Gastroesophageal sphincter (tissue), 4 donors: ENCODE results near the gene DDX1. TPM values are rescaled to one million over a fixed set of nuclear protein-coding genes. Genes with fewer than 3 reads are reported as not detected.

ENCODE experiments used
- ATAC-seq: fragments of 150-250 bp; one replicate; pipeline ENCODE4 v1.9.1; 2016; ENCODE audit warnings: mild to moderate bottlenecking, moderate library complexity
- H3K27ac ChIP-seq, 4 donors: fragments of 200-600 bp; sonication (generic) in 3 of 4; 1 replicate in 3 of 4; 2 replicates in 1 of 4; pipeline ENCODE4 v1.5.1; 2016 to 2019
- H3K27me3 ChIP-seq: fragments of 200-600 bp; sonication (generic); one replicate; pipeline ENCODE4 v1.5.1; 2019
- H3K36me3 ChIP-seq, 2 donors: fragments of 200-600 bp; sonication (generic); one replicate each; pipeline ENCODE4 v1.5.1; 2019; ENCODE audit warnings: control low read depth in 1 of 2
- H3K4me1 ChIP-seq, 3 donors: fragments of 200-600 bp; sonication (generic); 1 replicate in 2 of 3; 2 replicates in 1 of 3; pipeline ENCODE4 v1.5.1; 2016 to 2019; ENCODE audit warnings: control low read depth in 2 of 3
- H3K4me3 ChIP-seq, 2 donors: fragments of 200-600 bp; sonication (generic); one replicate each; pipeline ENCODE4 v1.5.1; 2019; ENCODE audit warnings: mild to moderate bottlenecking in 1 of 2, moderate library complexity in 1 of 2
- H3K9me3 ChIP-seq, 3 donors: fragments of 200-600 bp; sonication (generic); one replicate each; pipeline ENCODE4 v1.5.1; 2017 to 2019; ENCODE audit warnings: control low read depth in 2 of 3
- CTCF ChIP-seq, 4 experiments: fragments of 200-600 bp in 2 of 4; fragments of 450-650 bp in 2 of 4; sonication (generic) in 1 of 4; IDR thresholded peaks; one replicate each; pipeline ENCODE4 v1.5.1; 2017 to 2019; ENCODE audit warnings: antibody characterized with exemption in 4 of 4, mild to moderate bottlenecking in 2 of 4, moderate library complexity in 2 of 4
- EP300 ChIP-seq: sonication (generic); formaldehyde crosslinking; IDR thresholded peaks from one replicate; pipeline ENCODE4 v1.6.1; 2017; ENCODE audit warnings: antibody characterized with exemption, mild to moderate bottlenecking
- POLR2A ChIP-seq, 2 donors: fragments of 450-650 bp; IDR thresholded peaks; one replicate each; pipeline ENCODE4 v1.6.1; 2017; ENCODE audit warnings: antibody characterized with exemption in 2 of 2, mild to moderate bottlenecking in 2 of 2, moderate library complexity in 1 of 2
- POLR2AphosphoS5 ChIP-seq: sonication (generic); formaldehyde crosslinking; IDR thresholded peaks from one replicate; pipeline ENCODE4 v1.6.1; 2017; ENCODE audit warnings: antibody characterized with exemption
- WGBS, 2 donors: methylation state at CpG; one replicate each; pipeline ENCODE4 v1.1.5; 2018; ENCODE audit warnings: low coverage in 1 of 2; 5-methylcytosine and 5-hydroxymethylcytosine counted together
- total RNA-seq, 4 donors: library from RNA; depleted of rRNA; stranded (reverse); fragments of >200 nt; gene quantifications; one replicate each; pipeline ENCODE4 v1.1.0, GENCODE V29; 2016

Gene DDX1
- total RNA-seq, 4 donors from 2014 or later: 66.7 to 88.9 (median 67.4) TPM

GRCh38 chr2:15615301-15615920 is 23.7 kb downstream of the DDX1 start:
- Histone ChIP-seq H3K4me1 (no peaks in the 10 kb centered on the region), H3K27ac (no peak overlapping the region), H3K9me3 (no peaks in the 10 kb centered on the region), H3K27me3 (no peaks in the 10 kb centered on the region), H3K36me3 (peaks cover 0 to 69% of the 10 kb centered on the region in 2 donors), H3K4me3 (no peak overlapping the region)
- TF ChIP-seq CTCF (IDR thresholded peaks at IDR 0.05): no peak
- TF ChIP-seq POLR2AphosphoS5: no peak
- no peak for TF ChIP-seq POLR2A (IDR thresholded peaks at IDR 0.05)
- no peak for TF ChIP-seq EP300
- ATAC-seq: no peak
- 64 to 75% methylated on average over 1 to 3 of the region's 3 CpGs for WGBS, 2 donors

- Histone ChIP-seq H3K9me3 (no peaks in the 10 kb centered on the region), H3K27ac (no peak overlapping the region), H3K4me3 (no peak overlapping the region), H3K4me1 (no peaks in the 10 kb centered on the region), H3K27me3 (no peaks in the 10 kb centered on the region), H3K36me3 (peaks cover 0 to 76% of the 10 kb centered on the region in 2 donors)
- TF ChIP-seq POLR2A (IDR thresholded peaks at IDR 0.05) (no peak), EP300 (no peak), CTCF (IDR thresholded peaks at IDR 0.05) (no peak), POLR2AphosphoS5 (no peak)
- ATAC-seq: no peak
- 87 to 93% methylated on average over 4 of the region's 4 CpGs for WGBS, 2 donors
Measured at GRCh38 chr2:15616429-15616828, 24.8 kb downstream of the DDX1 start.

- Histone ChIP-seq H3K4me1 (no peaks in the 10 kb centered on the region), H3K36me3 (peaks cover 0 to 83% of the 10 kb centered on the region in 2 donors), H3K27ac (no peak overlapping the region), H3K27me3 (no peaks in the 10 kb centered on the region), H3K4me3 (no peak overlapping the region), H3K9me3 (no peaks in the 10 kb centered on the region)
- 86 to 98% methylated on average over 3 of the region's 3 CpGs for WGBS, 2 donors
- TF ChIP-seq POLR2A (IDR thresholded peaks at IDR 0.05) (no peak), EP300 (no peak), POLR2AphosphoS5 (no peak), CTCF (IDR thresholded peaks at IDR 0.05) (no peak)
- no peak for ATAC-seq
Measured at GRCh38 chr2:15616850-15617777, 25.4 kb downstream of the DDX1 start.

GRCh38 chr2:15617778-15618448 is 26.2 kb downstream of the DDX1 start:
- no peaks in the 10 kb centered on the region for H3K9me3 ChIP-seq
- no peaks in the 10 kb centered on the region for H3K4me1 ChIP-seq
- H3K27me3 ChIP-seq: no peaks in the 10 kb centered on the region
- peaks cover 0 to 89% of the 10 kb centered on the region in 2 donors for H3K36me3 ChIP-seq
- no peak for ATAC-seq
- no peak overlapping the region for H3K4me3 ChIP-seq
- 78 to 97% methylated on average over 1 to 4 of the region's 4 CpGs for WGBS, 2 donors
- TF ChIP-seq CTCF (IDR thresholded peaks at IDR 0.05) (no peak), EP300 (no peak), POLR2AphosphoS5 (no peak), POLR2A (IDR thresholded peaks at IDR 0.05) (no peak)
- H3K27ac ChIP-seq: no peak overlapping the region
